ENCODE results near the gene CCZ1. TPM values are rescaled to one million over a fixed set of nuclear protein-coding genes. Genes with fewer than 3 reads are reported as not detected.
"Not testable (repeated sequence)": the region's sequence is repeated elsewhere in the genome, so short reads cannot be mapped to it uniquely, and the experiment has no call there.

CCZ1 gene
- total RNA-seq, 2 donors from 2014 or later = 59.6 to 87.6 TPM

DNA sequence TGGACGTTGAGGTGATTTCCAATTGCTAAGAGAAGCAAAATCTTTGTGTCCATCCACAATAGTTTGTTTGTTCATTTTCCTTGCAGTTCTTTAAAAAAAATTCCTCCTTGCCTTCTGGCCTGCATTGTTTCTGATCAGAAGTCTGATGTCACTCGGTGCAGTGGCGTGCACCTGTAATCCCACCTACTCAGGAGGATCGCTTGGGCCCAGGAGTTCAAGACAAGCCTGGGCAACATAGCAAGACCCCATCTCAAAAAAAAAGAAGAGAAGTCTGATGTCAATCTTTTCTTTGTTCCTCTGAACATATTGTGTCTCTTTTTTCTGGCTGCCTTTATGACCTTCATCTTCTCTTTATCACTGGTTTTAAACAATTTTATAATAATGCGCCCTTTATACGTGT lies 31.5 kb upstream of the CCZ1 start:
- no peak for DNase-seq
- intact Hi-C loops (cut with DNase I) = no loop called here
- Histone ChIP-seq H3K27me3 (no peaks in the 10 kb centered on the region), H3K9me3 (no peaks in the 10 kb centered on the region), H3K4me1 (no peaks in the 10 kb centered on the region), H3K36me3 (no peaks in the 10 kb centered on the region), H3K9ac (ENCODE audit: low read depth in 2 of 2, low read length in 2 of 2) (no peak overlapping the region), H3K27ac (no peak overlapping the region), H3K4me3 (no peak overlapping the region)
- TF ChIP-seq, protein P1, sequence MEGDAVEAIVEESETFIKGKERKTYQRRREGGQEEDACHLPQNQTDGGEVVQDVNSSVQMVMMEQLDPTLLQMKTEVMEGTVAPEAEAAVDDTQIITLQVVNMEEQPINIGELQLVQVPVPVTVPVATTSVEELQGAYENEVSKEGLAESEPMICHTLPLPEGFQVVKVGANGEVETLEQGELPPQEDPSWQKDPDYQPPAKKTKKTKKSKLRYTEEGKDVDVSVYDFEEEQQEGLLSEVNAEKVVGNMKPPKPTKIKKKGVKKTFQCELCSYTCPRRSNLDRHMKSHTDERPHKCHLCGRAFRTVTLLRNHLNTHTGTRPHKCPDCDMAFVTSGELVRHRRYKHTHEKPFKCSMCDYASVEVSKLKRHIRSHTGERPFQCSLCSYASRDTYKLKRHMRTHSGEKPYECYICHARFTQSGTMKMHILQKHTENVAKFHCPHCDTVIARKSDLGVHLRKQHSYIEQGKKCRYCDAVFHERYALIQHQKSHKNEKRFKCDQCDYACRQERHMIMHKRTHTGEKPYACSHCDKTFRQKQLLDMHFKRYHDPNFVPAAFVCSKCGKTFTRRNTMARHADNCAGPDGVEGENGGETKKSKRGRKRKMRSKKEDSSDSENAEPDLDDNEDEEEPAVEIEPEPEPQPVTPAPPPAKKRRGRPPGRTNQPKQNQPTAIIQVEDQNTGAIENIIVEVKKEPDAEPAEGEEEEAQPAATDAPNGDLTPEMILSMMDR (IDR thresholded peaks at IDR 0.05) = no peak

DNA sequence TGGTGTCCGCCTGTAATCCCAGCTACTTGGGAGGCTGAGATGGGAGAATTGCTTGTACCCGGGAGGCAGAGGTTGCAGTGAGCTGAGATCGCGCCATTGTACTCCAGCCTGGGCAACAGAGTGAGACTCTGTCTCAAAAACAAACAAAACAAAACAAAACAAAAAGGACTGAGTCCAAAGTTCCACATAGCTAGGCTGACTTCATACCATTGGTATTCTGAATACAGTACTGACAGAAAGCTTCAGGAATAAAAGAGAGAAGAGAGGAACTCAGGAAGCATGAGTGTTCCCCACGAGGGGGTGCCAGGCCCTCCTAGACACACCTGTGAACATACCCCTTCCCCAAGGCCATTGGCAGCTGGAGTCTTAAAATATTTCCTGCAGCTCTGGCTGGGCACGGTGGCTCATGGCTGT lies 29.6 kb upstream of the CCZ1 start:
- H3K4me3 ChIP-seq; DNase-seq; H3K9me3 ChIP-seq; H3K4me1 ChIP-seq; H3K27ac ChIP-seq; H3K36me3 ChIP-seq; intact Hi-C loops (cut with DNase I); H3K27me3 ChIP-seq; H3K9ac ChIP-seq (ENCODE audit: low read depth in 2 of 2, low read length in 2 of 2): not testable (repeated sequence)

DNA sequence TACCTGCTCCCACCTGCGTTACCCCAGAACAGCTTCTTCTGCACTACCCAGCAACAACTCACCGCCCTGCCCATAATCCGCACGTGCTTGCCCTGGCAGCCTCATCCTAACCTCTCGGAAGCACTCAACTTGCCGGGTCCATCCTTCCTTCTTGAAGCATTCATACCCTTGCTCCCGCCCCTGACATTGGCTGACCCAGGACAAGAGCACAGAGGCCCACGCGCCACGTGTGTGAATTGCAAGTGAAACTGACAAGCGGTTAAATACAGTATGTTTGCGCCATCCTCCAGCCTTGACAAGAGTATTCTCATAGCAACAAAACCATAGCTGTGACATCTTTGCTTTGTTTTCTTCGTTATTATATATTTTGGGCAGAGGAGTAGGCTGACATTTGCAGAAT lies 28.8 kb upstream of the CCZ1 start:
- no peaks in the 10 kb centered on the region for H3K36me3 ChIP-seq
- TF ChIP-seq, protein P1 (IDR thresholded peaks at IDR 0.05) = no peak
- H3K4me3 ChIP-seq = no peak overlapping the region
- H3K27ac ChIP-seq = no peak overlapping the region
- H3K9ac ChIP-seq (ENCODE audit: low read depth in 2 of 2, low read length in 2 of 2) = no peak overlapping the region
- H3K9me3 ChIP-seq = no peaks in the 10 kb centered on the region
- intact Hi-C loops (cut with DNase I) = no loop called here
- DNase-seq = no peak
- H3K4me1 ChIP-seq = no peaks in the 10 kb centered on the region
- H3K27me3 ChIP-seq = no peaks in the 10 kb centered on the region

DNA sequence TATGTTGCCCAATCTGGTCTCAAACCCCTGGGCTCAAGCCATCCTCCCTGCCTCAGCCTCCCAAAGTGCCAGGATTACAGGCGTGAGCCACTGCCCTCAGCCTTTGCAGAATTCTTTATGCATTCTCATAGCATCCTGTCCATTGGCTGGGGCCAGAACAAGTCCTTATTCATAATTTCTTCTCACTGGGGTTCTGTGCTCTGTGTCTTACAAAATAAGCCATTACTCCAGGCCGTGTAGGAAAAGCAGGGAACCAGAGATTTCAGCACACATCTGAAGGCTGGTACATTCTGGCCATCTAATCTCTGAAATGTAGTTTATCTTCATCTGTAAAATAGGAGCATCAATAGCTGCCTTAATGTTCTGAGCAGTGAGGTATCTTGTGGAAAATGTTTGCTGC lies 28.2 kb upstream of the CCZ1 start:
- DNase-seq = no peak
- intact Hi-C loops (cut with DNase I) = no loop called here
- Histone ChIP-seq H3K27me3 (no peaks in the 10 kb centered on the region), H3K9me3 (no peaks in the 10 kb centered on the region), H3K4me3 (no peak overlapping the region), H3K9ac (ENCODE audit: low read depth in 2 of 2, low read length in 2 of 2) (no peak overlapping the region), H3K4me1 (no peaks in the 10 kb centered on the region), H3K27ac (no peak overlapping the region), H3K36me3 (no peaks in the 10 kb centered on the region)
- TF ChIP-seq, protein P1 (IDR thresholded peaks at IDR 0.05) = no peak

DNA sequence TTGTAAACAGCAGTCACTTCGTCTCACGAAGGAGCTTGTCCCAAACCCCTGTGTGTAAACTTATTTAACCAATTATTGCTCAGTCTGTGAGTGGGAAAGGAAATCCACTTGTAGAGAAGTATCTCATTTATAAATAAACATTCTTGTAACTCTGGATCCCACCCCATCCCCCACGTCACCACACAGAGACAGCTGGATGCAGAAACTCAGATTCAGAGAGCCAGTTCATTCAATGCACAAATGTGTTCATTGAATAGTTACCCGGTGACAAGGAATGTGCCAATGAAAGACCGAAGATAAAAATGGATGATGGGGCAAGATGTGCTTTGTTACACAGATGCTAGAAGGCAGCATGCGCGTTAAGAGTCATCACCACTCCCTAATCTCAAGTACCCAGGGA lies 26.2 kb upstream of the CCZ1 start:
- intact Hi-C loops (cut with DNase I) = no loop called here
- Histone ChIP-seq H3K4me3 (no peak overlapping the region), H3K4me1 (no peaks in the 10 kb centered on the region), H3K9me3 (no peaks in the 10 kb centered on the region), H3K27ac (no peak overlapping the region), H3K36me3 (no peaks in the 10 kb centered on the region), H3K27me3 (no peaks in the 10 kb centered on the region), H3K9ac (ENCODE audit: low read depth in 2 of 2, low read length in 2 of 2) (no peak overlapping the region)
- TF ChIP-seq, protein P1 (IDR thresholded peaks at IDR 0.05) = no peak
- no peak for DNase-seq

DNA sequence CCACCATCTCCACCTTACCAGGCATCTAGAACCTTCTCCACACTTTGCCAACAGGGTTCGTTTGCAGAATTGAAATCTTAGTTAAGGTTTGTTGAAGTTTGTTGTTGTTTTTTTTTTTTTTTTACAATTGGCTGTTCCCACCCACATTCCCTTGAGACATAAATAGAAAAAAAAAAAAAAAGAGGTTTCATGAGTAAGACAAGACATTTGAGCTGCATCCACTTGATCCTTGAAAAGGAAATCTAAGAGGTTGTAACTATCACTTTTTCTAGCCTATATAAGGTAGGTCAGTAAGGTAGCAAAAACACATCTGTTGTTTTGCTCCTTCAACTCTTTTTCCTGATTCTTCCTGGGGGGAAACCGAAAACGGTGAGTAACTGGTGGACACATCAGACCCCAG lies 18.9 kb upstream of the CCZ1 start:
- H3K36me3 ChIP-seq; H3K27ac ChIP-seq; H3K4me1 ChIP-seq; H3K4me3 ChIP-seq; intact Hi-C loops (cut with DNase I); DNase-seq; H3K9ac ChIP-seq (ENCODE audit: low read depth in 2 of 2, low read length in 2 of 2); H3K9me3 ChIP-seq; H3K27me3 ChIP-seq: not testable (repeated sequence)

DNA sequence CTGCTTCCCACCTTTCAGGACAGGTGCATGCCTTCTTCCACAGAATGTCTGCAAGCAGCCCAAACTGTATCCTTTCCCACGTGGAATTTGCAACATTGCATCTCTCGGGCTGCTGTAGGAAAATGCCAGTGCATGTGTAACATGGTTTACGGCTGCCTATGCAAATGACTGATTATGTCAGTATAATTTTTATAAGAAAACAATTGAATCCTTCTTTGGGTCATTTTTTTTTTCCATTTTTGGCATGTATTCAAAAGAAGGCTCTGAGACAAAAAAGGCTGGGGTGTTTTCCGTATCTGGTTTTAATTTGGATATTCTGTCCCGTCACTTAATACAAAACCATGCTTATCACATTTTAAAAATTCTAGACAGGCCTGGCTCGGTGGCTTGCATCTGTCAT lies 18.4 kb upstream of the CCZ1 start:
- H3K4me3 ChIP-seq; DNase-seq; H3K27me3 ChIP-seq; H3K9ac ChIP-seq (ENCODE audit: low read depth in 2 of 2, low read length in 2 of 2); H3K9me3 ChIP-seq; H3K4me1 ChIP-seq; intact Hi-C loops (cut with DNase I); H3K27ac ChIP-seq; H3K36me3 ChIP-seq: not testable (repeated sequence)

DNA sequence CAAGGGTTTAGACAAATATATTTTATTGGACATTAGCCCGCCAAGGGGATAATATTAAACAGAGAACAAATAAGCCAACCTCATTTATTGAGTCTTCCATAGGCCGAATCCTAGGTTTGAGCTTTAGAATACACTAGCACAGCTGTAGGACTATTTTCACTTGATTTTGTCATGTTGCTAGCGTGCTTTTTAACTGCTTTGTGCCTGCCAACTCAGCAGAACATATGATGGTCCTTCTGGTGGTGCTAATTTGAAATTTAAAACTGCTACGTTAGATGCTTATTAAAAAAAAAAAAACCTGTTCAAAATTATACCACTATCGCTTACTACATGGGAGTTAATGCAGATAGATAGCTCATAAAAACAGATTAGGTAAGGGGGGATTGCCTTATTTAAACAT lies 14.1 kb upstream of the CCZ1 start:
- DNase-seq; H3K27me3 ChIP-seq; H3K27ac ChIP-seq; H3K4me3 ChIP-seq; H3K9me3 ChIP-seq; intact Hi-C loops (cut with DNase I); H3K4me1 ChIP-seq; H3K36me3 ChIP-seq; H3K9ac ChIP-seq (ENCODE audit: low read depth in 2 of 2, low read length in 2 of 2): not testable (repeated sequence)

DNA sequence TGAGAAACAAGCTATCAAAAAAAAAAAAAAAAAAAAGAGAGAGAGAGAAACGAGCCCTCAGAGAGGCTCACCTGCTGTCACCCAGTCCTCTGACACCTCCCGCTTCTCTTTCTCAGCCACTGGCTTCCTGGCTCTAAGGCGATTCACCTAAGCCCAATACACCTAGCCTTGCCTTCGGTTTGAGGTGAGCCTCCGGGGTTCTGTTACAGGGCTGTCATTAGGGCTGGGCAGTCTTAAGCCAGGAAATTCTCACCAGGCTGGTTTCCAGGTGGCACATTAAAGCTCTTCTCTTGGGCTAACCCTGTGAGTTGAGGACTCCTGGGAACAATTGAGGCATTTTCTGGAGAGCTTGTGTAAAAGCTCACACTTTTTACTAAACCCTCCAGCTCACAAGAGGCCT lies 10.5 kb upstream of the CCZ1 start:
- H3K9ac ChIP-seq (ENCODE audit: low read depth in 2 of 2, low read length in 2 of 2); H3K4me1 ChIP-seq; DNase-seq; H3K4me3 ChIP-seq; intact Hi-C loops (cut with DNase I); H3K27me3 ChIP-seq; H3K9me3 ChIP-seq; H3K36me3 ChIP-seq; H3K27ac ChIP-seq: not testable (repeated sequence)

DNA sequence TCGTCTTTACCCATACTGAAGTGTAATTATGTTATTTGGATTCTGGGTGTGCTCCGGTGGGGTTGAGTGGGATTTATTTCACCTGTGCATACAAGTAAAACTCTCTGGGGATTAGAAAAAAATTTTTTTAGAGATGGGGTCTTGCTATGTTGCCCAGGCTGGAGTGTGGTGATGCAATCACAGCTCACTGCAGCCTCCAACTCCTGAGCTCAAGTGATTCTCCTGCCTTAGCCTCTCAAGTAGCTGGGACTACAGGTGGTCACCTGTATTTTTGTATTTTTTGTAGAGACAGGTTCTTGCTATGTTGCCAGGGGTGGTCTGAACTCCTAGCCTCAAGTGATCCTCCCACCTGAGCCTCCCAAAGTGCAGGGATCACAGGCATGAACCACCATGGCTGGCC lies 8.3 kb upstream of the CCZ1 start:
- H3K27me3 ChIP-seq; H3K36me3 ChIP-seq; H3K4me3 ChIP-seq; H3K9me3 ChIP-seq; DNase-seq; H3K9ac ChIP-seq (ENCODE audit: low read depth in 2 of 2, low read length in 2 of 2); H3K4me1 ChIP-seq; H3K27ac ChIP-seq; intact Hi-C loops (cut with DNase I): not testable (repeated sequence)

Measured in colonic mucosa (tissue), 4 donors.